Heart left ventricle (tissue), 16 donors: Measurements from ENCODE around the gene ZNF808. TPM values are rescaled to one million over a fixed set of nuclear protein-coding genes. Genes with fewer than 3 reads are reported as not detected.
A peak's percentile ranks its signal among the peaks of the same experiment; 100 is the strongest.

Experiments
- ATAC-seq, 4 donors: fragments of 200-7000 bp; cut with Tn5 transposase; one replicate each; pipeline ENCODE4 v1.9.1; 2020 to 2022; ENCODE audit warnings: moderate library complexity in 4 of 4, mild to moderate bottlenecking in 3 of 4, moderate number of reproducible peaks in 1 of 4
- DNase-seq, 5 donors: peaks; one replicate each; pipeline ENCODE4 v3.0.0-alpha.2; 2020
- H3K27ac ChIP-seq, 12 donors: fragments of 200-600 bp; sonication (generic) in 4 of 12; one replicate each; pipeline versions ENCODE4 v1.5.0 to v1.8.0; 2016 to 2022; ENCODE audit warnings: mild to moderate bottlenecking in 2 of 12
- H3K27me3 ChIP-seq, 9 donors: fragments of 200-600 bp; sonication (generic) in 2 of 9; one replicate each; pipeline versions ENCODE4 v1.5.1 to v1.8.0; 2016 to 2022; ENCODE audit warnings: mild to moderate bottlenecking in 3 of 9
- H3K36me3 ChIP-seq, 9 donors: fragments of 200-600 bp; sonication (generic) in 2 of 9; one replicate each; pipeline versions ENCODE4 v1.5.0 to v1.8.0; 2018 to 2022; ENCODE audit warnings: mild to moderate bottlenecking in 2 of 9
- H3K4me1 ChIP-seq, 12 donors: fragments of 200-600 bp; sonication (generic) in 4 of 12; one replicate each; pipeline versions ENCODE4 v1.5.0 to v1.8.0; 2016 to 2022; ENCODE audit warnings: mild to moderate bottlenecking in 3 of 12
- H3K4me3 ChIP-seq, 12 donors: fragments of 200-600 bp; sonication (generic) in 4 of 12; one replicate each; pipeline versions ENCODE4 v1.5.0 to v1.8.0; 2017 to 2022; ENCODE audit warnings: mild to moderate bottlenecking in 9 of 12, moderate library complexity in 4 of 12
- H3K9me3 ChIP-seq, 12 donors: fragments of 200-600 bp; sonication (generic) in 4 of 12; one replicate each; pipeline versions ENCODE4 v1.5.0 to v1.8.0; 2016 to 2022; ENCODE audit warnings: mild to moderate bottlenecking in 1 of 12
- CTCF ChIP-seq, 12 donors: fragments of 200-600 bp; sonication (generic) in 4 of 12; IDR thresholded peaks; one replicate each; pipeline versions ENCODE4 v1.5.0 to v1.8.0; 2018 to 2022; ENCODE audit warnings: antibody characterized with exemption in 12 of 12, mild to moderate bottlenecking in 5 of 12
- POLR2A ChIP-seq, 2 donors: fragments of 450-650 bp; IDR thresholded peaks; one replicate each; pipeline ENCODE4 v1.6.1; 2017; ENCODE audit warnings: antibody characterized with exemption in 2 of 2, mild to moderate bottlenecking in 2 of 2, moderate library complexity in 2 of 2
- WGBS, 4 donors: extraction: QIAGEN DNeasy Blood & Tissue Kit in 2 of 4; methylation state at CpG; one replicate each; pipeline versions ENCODE4 v1.1.5 to v1.1.7; 2013 to 2018; 5-methylcytosine and 5-hydroxymethylcytosine counted together
- intact Hi-C, 10 donors: fragments of 100-400 bp; cut with DNase I; formaldehyde crosslinking; loops; one replicate each; pipeline versions ENCODE4 v1.11.1 to v1.14.2; 2022
- polyA plus RNA-seq, 2 donors: library from polyadenylated mRNA; stranded (reverse); fragments of 200-250 nt; gene quantifications; one replicate each; pipeline ENCODE4 v1.2.3, GENCODE V29; 2013
- total RNA-seq, 9 donors: library from RNA; depleted of rRNA in 2 of 9; stranded (reverse); fragments of >200 nt in 2 of 9; fragmentation: NEBNext Ultra II Directional in 3 of 9; extraction: Animal tissue kit (Norgen Biotek cat#: 25700) in 3 of 9; gene quantifications; one replicate each; pipeline versions ENCODE4 v1.1.0 to v1.2.4, GENCODE V29; 2016 to 2023
- donor health status: ischemic (EF 13 %, LVEDD 7.1; RV severe dilation, severe dysfunction).
- donor health status: healthy with polysubstance abuse.
- donor health status: DM: no; HTN: yes; CAD: no.
- donor health status: DM: no; HTN: no; CAD: no.
- donor health status: ischemic (EF 25% LVEDD 6.9; RV normal size, moderate dysfunction).
- donor health status: ischemic (EF 25% LVEDD 5.7; RV mildly dilated, moderate dysfunction).
- donor health status: healthy.
- donor health status: DM: yes; HTN: yes; CAD: no.
- donor health status: ischemic (EF 35%, LVEDD 5.7; RV mildly dilated, moderate dysfunction).
- donor health status: nonischemic (EF 11% LVEDD 7.7; RV severe dilation, severe dysfunction).
- donor health status: DM: yes; HTN: yes; CAD: no.
- donor health status: PGD.
- donor health status: ischemic (EF 29% LVEDD 5.4; RV normal size, mild dysfunction).
- donor health status: nonischemic (EF 23%, LVEDD 6.1; RV moderate dilation, normal function).

ZNF808 gene
- total and polyA plus RNA-seq, 11 donors, result 8.3 to 46.1 (median 25.3) TPM

GRCh38 chr19:52602941-52603340 is 75.5 kb downstream of the ZNF808 start:
- 84 to 93% (median 89%) methylated on average over 2 of the region's 2 CpGs for WGBS, 4 donors
- intact Hi-C loops, result loop anchor here in 3 of 10 donors (5.0 kb wide), 4 partner anchors 34 to 134 kb away; partner anchors contain the start of genes ZNF83 (in 2 of the 3) and ZNF611 (in 1 of the 3)
- H3K27me3 ChIP-seq, result no peaks in the 10 kb centered on the region
- H3K4me1 ChIP-seq, result peaks cover 0 to 19% (median 12%) of the 10 kb centered on the region in 12 donors
- ATAC-seq (no peak), DNase-seq (no peak)
- TF ChIP-seq CTCF (IDR thresholded peaks at IDR 0.05) (no peak), POLR2A (IDR thresholded peaks at IDR 0.05) (no peak)
- peak overlapping the region in 3 of 12 donors; percentile 27 to 73 (median 27) for H3K27ac ChIP-seq
- H3K36me3 ChIP-seq, result no peaks in the 10 kb centered on the region
- H3K9me3 ChIP-seq, result peaks cover 0 to 31% (median 0%) of the 10 kb centered on the region in 12 donors
- no peak overlapping the region for H3K4me3 ChIP-seq

- 84 to 92% (median 88%) methylated on average over 14 of the region's 14 CpGs for WGBS, 4 donors
- DNase-seq (no peak), ATAC-seq (peak in 1 of 4 donors; percentile 22)
- Histone ChIP-seq H3K27me3 (no peaks in the 10 kb centered on the region), H3K27ac (peak overlapping the region in 2 of 12 donors; percentile 27), H3K4me3 (no peak overlapping the region), H3K36me3 (no peaks in the 10 kb centered on the region), H3K9me3 (peaks cover 0 to 34% (median 0%) of the 10 kb centered on the region in 12 donors), H3K4me1 (peaks cover 0 to 19% (median 12%) of the 10 kb centered on the region in 12 donors)
- TF ChIP-seq POLR2A (IDR thresholded peaks at IDR 0.05), result no peak
- no peak for TF ChIP-seq CTCF (IDR thresholded peaks at IDR 0.05)
- intact Hi-C loops, result loop anchor here in 3 of 10 donors (5.0 kb wide), 4 partner anchors 34 to 134 kb away; partner anchors contain the start of genes ZNF83 (in 2 of the 3) and ZNF611 (in 1 of the 3)
These were observed 76.2 kb downstream of the ZNF808 start for GRCh38 chr19:52603558-52604207.

Other genes starting within 250 kb of the ZNF808 start
- gene ZNF480, start 230.5 kb upstream of the ZNF808 start, total RNA-seq, result 10 to 100 TPM in 8 of 9 donors, 1 to 10 TPM in 1; 9.8 to 20.2 (median 13.3) TPM
- 10 to 100 TPM; 10.3 to 16.3 TPM for gene ZNF480, start 230.5 kb upstream of the ZNF808 start, polyA plus RNA-seq
- 1 to 10 TPM; 2.5 to 8.2 (median 3.4) TPM for gene ZNF610, start 191.4 kb upstream of the ZNF808 start, total RNA-seq
- 1 to 10 TPM; 2.4 to 2.8 TPM for gene ZNF610, start 191.4 kb upstream of the ZNF808 start, polyA plus RNA-seq
- gene ZNF880, start 157.7 kb upstream of the ZNF808 start, total RNA-seq, result 10 to 100 TPM; 11.4 to 30.6 (median 17.0) TPM
- gene ZNF880, start 157.7 kb upstream of the ZNF808 start, polyA plus RNA-seq, result 10 to 100 TPM; 16.4 to 19.5 TPM
- gene ZNF528, start 129.8 kb upstream of the ZNF808 start, total RNA-seq, result 10 to 100 TPM in 8 of 9 donors, 1 to 10 TPM in 1; 8.2 to 24.6 (median 18.4) TPM
- gene ZNF528, start 129.8 kb upstream of the ZNF808 start, polyA plus RNA-seq, result 10 to 100 TPM; 10.7 to 14.6 TPM
- under 1 TPM in 8 of 9 donors, not detected in 1; 0.27 to 0.63 (median 0.45) TPM for gene ZNF534, start 98.5 kb upstream of the ZNF808 start, total RNA-seq
- under 1 TPM; 0.11 to 0.30 TPM for gene ZNF534, start 98.5 kb upstream of the ZNF808 start, polyA plus RNA-seq
- gene ZNF578, start 74.1 kb upstream of the ZNF808 start, total RNA-seq, result 1 to 10 TPM in 8 of 9 donors, under 1 TPM in 1; 0.64 to 4.7 (median 2.1) TPM
- gene ZNF578, start 74.1 kb upstream of the ZNF808 start, polyA plus RNA-seq, result 1 to 10 TPM; 1.3 to 1.9 TPM
- gene ZNF701, start 42.6 kb downstream of the ZNF808 start, total RNA-seq, result 10 to 100 TPM in 8 of 9 donors, 1 to 10 TPM in 1; 8.3 to 26.6 (median 15.6) TPM
- 10 to 100 TPM in 1 of 2 donors, 1 to 10 TPM in 1; 8.6 to 16.0 TPM for gene ZNF701, start 42.6 kb downstream of the ZNF808 start, polyA plus RNA-seq
- gene ZNF83, start 110.7 kb downstream of the ZNF808 start, total RNA-seq, result 10 to 100 TPM in 8 of 9 donors, 1 to 10 TPM in 1; 9.5 to 23.4 (median 18.4) TPM
- 10 to 100 TPM; 13.2 to 25.7 TPM for gene ZNF83, start 110.7 kb downstream of the ZNF808 start, polyA plus RNA-seq
- 10 to 100 TPM in 2 of 9 donors, 1 to 10 TPM in 7; 3.8 to 12.6 (median 6.9) TPM for gene ZNF611, start 207.4 kb downstream of the ZNF808 start, total RNA-seq
- 1 to 10 TPM; 4.8 TPM for gene ZNF611, start 207.4 kb downstream of the ZNF808 start, polyA plus RNA-seq